Measurements from ENCODE around the gene DTX1.
A peak's percentile ranks its signal among the peaks of the same experiment; 100 is the strongest.

Gene DTX1

DNA sequence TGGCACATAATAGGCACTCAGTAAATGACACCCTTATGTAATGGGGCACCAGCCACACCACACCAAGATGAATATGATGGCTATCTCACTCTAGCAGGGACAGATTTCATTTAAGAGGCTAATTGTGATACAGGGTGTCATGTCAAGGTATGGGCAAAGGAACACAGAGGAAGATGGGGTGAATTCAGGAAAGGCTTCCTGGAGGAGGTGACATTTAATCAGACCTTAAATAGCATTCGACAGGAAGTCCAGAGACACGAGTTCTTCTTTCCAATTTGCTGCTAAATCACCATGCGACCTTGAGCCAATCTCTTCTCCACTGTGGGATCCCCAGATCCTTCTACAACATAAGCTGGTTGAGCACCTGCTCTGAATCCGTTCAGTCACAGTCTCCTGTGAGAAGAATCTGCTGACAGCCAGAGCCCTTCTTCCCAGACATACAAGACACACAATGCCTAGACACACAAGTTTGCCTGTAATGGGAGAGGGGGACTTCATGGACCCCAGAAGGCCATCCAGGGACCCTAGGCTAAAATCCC, 1.5 kb upstream of the DTX1 start:
- no peaks in the 10 kb centered on the region for H3K79me1 ChIP-seq (ENCODE audit: low read length)
- no peak overlapping the region for H3K23ac ChIP-seq (ENCODE audit: low read length)
- H3K27me3 ChIP-seq (ENCODE audit: insufficient read depth, low read length) = peaks cover 38% of the 10 kb centered on the region
- H3K9ac ChIP-seq (ENCODE audit: low read length) = no peak overlapping the region
- no peak overlapping the region for H2BK120ac ChIP-seq (ENCODE audit: insufficient read depth, low read length, poor library complexity)
- DNase-seq = no peak
- no peak overlapping the region for H3K14ac ChIP-seq (ENCODE audit: low read length)
- no peaks in the 10 kb centered on the region for H3K36me3 ChIP-seq (ENCODE audit: control insufficient read depth in 1 of 2, insufficient read depth in 2 of 2, low read length in 2 of 2)
- no peak overlapping the region for H3K4me3 ChIP-seq (ENCODE audit: low read depth, low read length)
- no peak overlapping the region for H3K4me2 ChIP-seq (ENCODE audit: low read length)
- no peak overlapping the region for H4K8ac ChIP-seq (ENCODE audit: low read depth, low read length)
- peaks cover 4% of the 10 kb centered on the region for H3K9me3 ChIP-seq (ENCODE audit: insufficient read depth, low read depth, low read length)
- no peaks in the 10 kb centered on the region for H3K4me1 ChIP-seq (ENCODE audit: control insufficient read depth in 1 of 2, insufficient read depth in 2 of 2, low read length in 2 of 2)
- no peak overlapping the region for H2AFZ ChIP-seq (ENCODE audit: insufficient read depth, low read length, poor library complexity)
- no peak overlapping the region for H4K12ac ChIP-seq (ENCODE audit: low read depth, low read length)
- H3K4ac ChIP-seq (ENCODE audit: low read depth, low read length) = no peak overlapping the region
- no peak overlapping the region for H2BK12ac ChIP-seq (ENCODE audit: low read length)
- H2AK5ac ChIP-seq (ENCODE audit: low read length) = no peak overlapping the region
- H3K27ac ChIP-seq (ENCODE audit: low read depth, low read length) = no peak overlapping the region
- no CpG with 5 or more reads among the region's 4 CpGs for WGBS (ENCODE audit: extremely low coverage, insufficient coverage, insufficient read length)
- H2BK5ac ChIP-seq (ENCODE audit: low read depth, low read length, poor library complexity) = no peak overlapping the region
- no peak overlapping the region for H4K91ac ChIP-seq (ENCODE audit: low read depth, low read length)
- no peaks in the 10 kb centered on the region for H3K79me2 ChIP-seq (ENCODE audit: control insufficient read depth, insufficient read depth, low read length, poor library complexity)
- no peak overlapping the region for H3K18ac ChIP-seq (ENCODE audit: low read length)

DNA sequence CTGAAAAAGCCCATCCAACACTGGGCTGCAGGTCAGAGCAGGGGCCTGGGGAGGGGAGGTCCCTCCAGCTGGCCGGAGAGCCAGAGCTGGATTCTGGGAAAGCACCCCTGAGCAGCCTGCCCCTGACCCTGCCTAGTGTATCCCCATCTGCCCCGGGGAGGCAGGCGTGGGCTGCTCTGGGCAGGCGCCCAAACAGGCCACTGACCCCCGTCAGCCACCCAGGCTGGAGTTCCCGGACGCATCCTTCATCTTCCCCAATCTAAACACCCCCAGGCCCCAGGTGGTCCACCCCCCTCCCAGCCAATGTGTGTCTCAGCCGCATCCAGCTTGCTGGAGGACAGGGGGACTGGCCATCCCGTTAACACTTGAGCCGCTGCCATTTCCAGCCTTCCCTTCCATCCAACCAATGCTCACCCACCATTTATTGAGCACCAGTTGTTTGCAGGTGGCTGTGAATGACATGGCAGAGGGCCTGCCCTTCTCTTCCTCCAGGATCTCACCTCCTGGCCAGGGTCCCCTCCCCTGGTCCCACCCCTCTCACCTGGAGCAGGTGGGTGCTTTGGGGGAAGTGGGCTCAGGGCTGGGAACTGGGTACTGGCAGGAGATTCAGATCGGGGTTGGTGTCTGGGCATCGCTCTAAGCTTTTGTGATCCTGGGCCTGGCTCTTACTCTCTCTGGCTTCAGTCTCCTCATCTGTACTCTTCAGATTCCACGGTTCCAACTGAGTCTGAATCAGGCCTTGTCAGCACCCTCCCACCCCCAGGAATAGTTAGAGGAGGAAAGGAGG, 743 bp upstream of the DTX1 start:
- H2BK5ac ChIP-seq (ENCODE audit: low read depth, low read length, poor library complexity) = no peak overlapping the region
- peaks cover 38% of the 10 kb centered on the region for H3K27me3 ChIP-seq (ENCODE audit: insufficient read depth, low read length)
- H2BK120ac ChIP-seq (ENCODE audit: insufficient read depth, low read length, poor library complexity) = no peak overlapping the region
- no peak overlapping the region for H2BK12ac ChIP-seq (ENCODE audit: low read length)
- no peak overlapping the region for H3K9ac ChIP-seq (ENCODE audit: low read length)
- no peak overlapping the region for H3K14ac ChIP-seq (ENCODE audit: low read length)
- H3K79me1 ChIP-seq (ENCODE audit: low read length) = no peaks in the 10 kb centered on the region
- WGBS (ENCODE audit: extremely low coverage, insufficient coverage, insufficient read length) = no CpG with 5 or more reads among the region's 13 CpGs
- H3K4me2 ChIP-seq (ENCODE audit: low read length) = no peak overlapping the region
- H4K8ac ChIP-seq (ENCODE audit: low read depth, low read length) = no peak overlapping the region
- peaks cover 4% of the 10 kb centered on the region for H3K9me3 ChIP-seq (ENCODE audit: insufficient read depth, low read depth, low read length)
- H3K4ac ChIP-seq (ENCODE audit: low read depth, low read length) = no peak overlapping the region
- DNase-seq = no peak
- H3K4me3 ChIP-seq (ENCODE audit: low read depth, low read length) = no peak overlapping the region
- H2AFZ ChIP-seq (ENCODE audit: insufficient read depth, low read length, poor library complexity) = no peak overlapping the region
- H3K4me1 ChIP-seq (ENCODE audit: control insufficient read depth in 1 of 2, insufficient read depth in 2 of 2, low read length in 2 of 2) = no peaks in the 10 kb centered on the region
- no peak overlapping the region for H3K23ac ChIP-seq (ENCODE audit: low read length)
- H3K27ac ChIP-seq (ENCODE audit: low read depth, low read length) = no peak overlapping the region
- H4K12ac ChIP-seq (ENCODE audit: low read depth, low read length) = no peak overlapping the region
- no peak overlapping the region for H2AK5ac ChIP-seq (ENCODE audit: low read length)
- H4K91ac ChIP-seq (ENCODE audit: low read depth, low read length) = no peak overlapping the region
- H3K18ac ChIP-seq (ENCODE audit: low read length) = no peak overlapping the region
- no peaks in the 10 kb centered on the region for H3K36me3 ChIP-seq (ENCODE audit: control insufficient read depth in 1 of 2, insufficient read depth in 2 of 2, low read length in 2 of 2)
- H3K79me2 ChIP-seq (ENCODE audit: control insufficient read depth, insufficient read depth, low read length, poor library complexity) = no peaks in the 10 kb centered on the region

DNA sequence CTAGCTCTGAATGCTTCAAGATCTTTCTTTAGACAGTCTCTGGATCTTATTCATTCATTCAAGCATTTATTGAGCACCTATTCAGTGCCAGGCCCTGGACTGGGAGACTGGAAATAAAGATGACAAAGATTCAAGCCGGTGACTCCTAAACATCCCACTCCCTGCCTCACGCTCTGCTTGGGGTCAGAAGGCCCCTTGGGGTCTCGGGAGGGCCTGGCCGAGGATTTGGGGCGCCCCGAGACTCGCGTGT, 224 bp upstream of the DTX1 start:
- Histone ChIP-seq H3K4me1 (ENCODE audit: control insufficient read depth in 1 of 2, insufficient read depth in 2 of 2, low read length in 2 of 2) (no peaks in the 10 kb centered on the region), H3K79me1 (ENCODE audit: low read length) (no peaks in the 10 kb centered on the region), H3K18ac (ENCODE audit: low read length) (no peak overlapping the region), H3K4me3 (ENCODE audit: low read depth, low read length) (no peak overlapping the region), H2AFZ (ENCODE audit: insufficient read depth, low read length, poor library complexity) (no peak overlapping the region), H3K27ac (ENCODE audit: low read depth, low read length) (no peak overlapping the region), H4K8ac (ENCODE audit: low read depth, low read length) (no peak overlapping the region), H4K91ac (ENCODE audit: low read depth, low read length) (no peak overlapping the region), H3K36me3 (ENCODE audit: control insufficient read depth in 1 of 2, insufficient read depth in 2 of 2, low read length in 2 of 2) (no peaks in the 10 kb centered on the region), H3K9ac (ENCODE audit: low read length) (no peak overlapping the region), H2AK5ac (ENCODE audit: low read length) (no peak overlapping the region), H2BK12ac (ENCODE audit: low read length) (no peak overlapping the region), H3K14ac (ENCODE audit: low read length) (no peak overlapping the region), H3K27me3 (ENCODE audit: insufficient read depth, low read length) (peaks cover 38% of the 10 kb centered on the region), H3K4me2 (ENCODE audit: low read length) (peak overlapping the region; percentile 63), H4K12ac (ENCODE audit: low read depth, low read length) (no peak overlapping the region), H2BK120ac (ENCODE audit: insufficient read depth, low read length, poor library complexity) (no peak overlapping the region), H3K4ac (ENCODE audit: low read depth, low read length) (no peak overlapping the region), H2BK5ac (ENCODE audit: low read depth, low read length, poor library complexity) (no peak overlapping the region), H3K9me3 (ENCODE audit: insufficient read depth, low read depth, low read length) (peaks cover 4% of the 10 kb centered on the region), H3K23ac (ENCODE audit: low read length) (no peak overlapping the region), H3K79me2 (ENCODE audit: control insufficient read depth, insufficient read depth, low read length, poor library complexity) (no peaks in the 10 kb centered on the region)
- no CpG with 5 or more reads among the region's 8 CpGs for WGBS (ENCODE audit: extremely low coverage, insufficient coverage, insufficient read length)
- DNase-seq = no peak

DNA sequence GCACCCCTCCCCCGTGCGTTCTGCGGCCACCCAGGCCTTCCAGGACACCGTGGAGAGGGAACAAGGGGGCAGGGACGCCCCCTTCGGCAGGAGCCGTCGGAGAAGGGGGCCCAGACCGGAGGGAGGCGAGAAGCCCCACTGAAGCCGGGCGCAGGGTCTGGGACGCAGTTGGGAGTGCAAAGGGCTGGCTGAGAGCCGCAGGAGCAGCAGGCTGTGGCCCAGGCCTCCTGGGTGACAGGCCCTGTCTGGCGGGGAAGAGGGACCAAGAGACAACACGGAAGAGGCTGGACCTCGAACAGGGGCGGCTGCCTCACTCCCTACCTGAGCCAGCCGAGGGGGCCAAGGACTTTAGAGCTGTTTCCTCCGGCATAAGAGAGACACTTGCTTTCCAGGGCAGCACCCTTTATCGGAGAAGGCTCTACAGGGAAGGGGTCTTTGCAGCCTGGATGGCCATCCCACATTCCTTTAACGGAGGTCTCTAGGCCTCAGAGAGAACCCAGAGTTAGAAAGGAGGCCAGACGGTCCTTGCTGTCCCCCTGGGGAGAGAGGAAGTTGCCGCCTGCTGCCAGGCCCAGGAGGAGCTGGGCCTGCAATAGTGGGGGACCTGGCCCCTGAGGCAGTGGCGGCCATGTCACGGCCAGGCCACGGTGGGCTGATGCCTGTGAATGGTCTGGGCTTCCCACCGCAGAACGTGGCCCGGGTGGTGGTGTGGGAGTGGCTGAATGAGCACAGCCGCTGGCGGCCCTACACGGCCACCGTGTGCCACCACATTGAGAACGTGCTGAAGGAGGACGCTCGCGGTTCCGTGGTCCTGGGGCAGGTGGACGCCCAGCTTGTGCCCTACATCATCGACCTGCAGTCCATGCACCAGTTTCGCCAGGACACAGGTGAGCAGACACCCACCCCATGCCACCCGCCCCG, 1.3 kb downstream of the DTX1 start:
- no peaks in the 10 kb centered on the region for H3K4me1 ChIP-seq (ENCODE audit: control insufficient read depth in 1 of 2, insufficient read depth in 2 of 2, low read length in 2 of 2)
- no CpG with 5 or more reads among the region's 44 CpGs for WGBS (ENCODE audit: extremely low coverage, insufficient coverage, insufficient read length)
- no peak overlapping the region for H3K27ac ChIP-seq (ENCODE audit: low read depth, low read length)
- no peak overlapping the region for H4K91ac ChIP-seq (ENCODE audit: low read depth, low read length)
- H3K4me2 ChIP-seq (ENCODE audit: low read length) = no peak overlapping the region
- peaks cover 38% of the 10 kb centered on the region for H3K27me3 ChIP-seq (ENCODE audit: insufficient read depth, low read length)
- no peak overlapping the region for H3K23ac ChIP-seq (ENCODE audit: low read length)
- H3K14ac ChIP-seq (ENCODE audit: low read length) = no peak overlapping the region
- H3K79me2 ChIP-seq (ENCODE audit: control insufficient read depth, insufficient read depth, low read length, poor library complexity) = no peaks in the 10 kb centered on the region
- no peak overlapping the region for H3K4ac ChIP-seq (ENCODE audit: low read depth, low read length)
- H4K8ac ChIP-seq (ENCODE audit: low read depth, low read length) = no peak overlapping the region
- DNase-seq = no peak
- no peak overlapping the region for H3K4me3 ChIP-seq (ENCODE audit: low read depth, low read length)
- H3K18ac ChIP-seq (ENCODE audit: low read length) = no peak overlapping the region
- no peak overlapping the region for H2BK120ac ChIP-seq (ENCODE audit: insufficient read depth, low read length, poor library complexity)
- no peak overlapping the region for H4K12ac ChIP-seq (ENCODE audit: low read depth, low read length)
- H3K9me3 ChIP-seq (ENCODE audit: insufficient read depth, low read depth, low read length) = peaks cover 4% of the 10 kb centered on the region
- no peaks in the 10 kb centered on the region for H3K79me1 ChIP-seq (ENCODE audit: low read length)
- no peak overlapping the region for H2BK12ac ChIP-seq (ENCODE audit: low read length)
- no peak overlapping the region for H3K9ac ChIP-seq (ENCODE audit: low read length)
- H2BK5ac ChIP-seq (ENCODE audit: low read depth, low read length, poor library complexity) = no peak overlapping the region
- H2AFZ ChIP-seq (ENCODE audit: insufficient read depth, low read length, poor library complexity) = no peak overlapping the region
- no peak overlapping the region for H2AK5ac ChIP-seq (ENCODE audit: low read length)
- no peaks in the 10 kb centered on the region for H3K36me3 ChIP-seq (ENCODE audit: control insufficient read depth in 1 of 2, insufficient read depth in 2 of 2, low read length in 2 of 2)

Data from trophoblast cell (in vitro differentiated cells and primary cell).